HCT116 (cell line): ENCODE data around the gene LRRK2. TPM values are rescaled to one million over a fixed set of nuclear protein-coding genes. Genes with fewer than 3 reads are reported as not detected.

Experiments
- ATAC-seq: fragments of 200-7000 bp; cut with Tn5 transposase; 2 replicates; pipeline ENCODE4 v1.9.1; 2020; ENCODE audit warnings: mild to moderate bottlenecking, moderate library complexity
- BruUV-seq: library from RNA; stranded (reverse); fragments of 400-500 nt; replicated peaks from 2 replicates; lab custom pipeline; 2021; lab: Mats Ljungman, UMichigan
- CTCF ChIA-PET: fragments of 300-600 bp; sonication (Branson Sonifier 250); formaldehyde crosslinking; loops from one replicate; lab custom pipeline; 2021; ENCODE audit warnings: antibody characterized with exemption; lab: Charles Lee
- POLR2A ChIA-PET: fragments of 300-600, 350-600 bp; sonication (Branson Sonifier 250); formaldehyde crosslinking; loops from one replicate; lab custom pipeline; 2021; ENCODE audit warnings: antibody characterized with exemption; lab: Charles Lee
- RAD21 ChIA-PET, 2 experiments: fragments of 300-600 bp; sonication (Branson Sonifier 250); formaldehyde crosslinking; loops; one replicate each; lab custom pipeline; 2023; ENCODE audit warnings: low total read pairs in 2 of 2; ENCODE audit not compliant: uncharacterized antibody in 2 of 2, unreplicated experiment in 2 of 2, low non-redundant PET in 1 of 2; lab: Charles Lee
- DNase-seq: peaks from one replicate; pipeline ENCODE4 v3.0.0-alpha.2; 2010; ENCODE audit warnings: low read depth, low spot score
- H2AFZ ChIP-seq: fragments of 200-600 bp; shearing (Covaris generic), sonication (generic); 2 replicates; pipeline ENCODE4 v1.6.1; 2017; ENCODE audit warnings: low read depth, mixed run types, mixed read lengths, antibody characterized with exemption, low read length; ENCODE audit not compliant: poor library complexity, severe bottlenecking
- H3K27ac ChIP-seq: 2 replicates; pipeline ENCODE4 v1.5.1; 2012; ENCODE audit warnings: low read depth, low read length
- H3K27me3 ChIP-seq: fragments of 200-600 bp; sonication (generic); 2 replicates; pipeline ENCODE4 v1.6.1; 2016; ENCODE audit warnings: mixed run types, low read length, mixed read lengths; ENCODE audit not compliant: insufficient read depth
- H3K36me3 ChIP-seq, 2 experiments: fragments of 200-500 bp in 1 of 2; fragments of 200-600 bp in 1 of 2; sonication (Bioruptor generic) in 1 of 2; sonication (generic) in 1 of 2; 2 replicates each; pipeline versions ENCODE4 v1.5.1 to v1.6.1; 2014 to 2016; ENCODE audit warnings: low read length in 2 of 2, inconsistent platforms in 1 of 2, mixed read lengths in 1 of 2, mixed run types in 1 of 2; ENCODE audit not compliant: insufficient read depth in 2 of 2, control insufficient read depth in 1 of 2
- H3K4me1 ChIP-seq, 2 experiments: fragments of 200-600 bp in 1 of 2; sonication (generic) in 1 of 2; 2 replicates each; pipeline versions ENCODE4 v1.5.1 to v1.6.1; 2012 to 2017; ENCODE audit warnings: low read length in 2 of 2, inconsistent platforms in 1 of 2, mild to moderate bottlenecking in 1 of 2, mixed read lengths in 1 of 2, mixed run types in 1 of 2, moderate library complexity in 1 of 2; ENCODE audit not compliant: insufficient read depth in 2 of 2, control insufficient read depth in 1 of 2
- H3K4me2 ChIP-seq: fragments of 200-600 bp; sonication (generic); 2 replicates; pipeline ENCODE4 v1.6.1; 2017; ENCODE audit warnings: mixed run types, low read length, mixed read lengths
- H3K4me3 ChIP-seq, 2 experiments: fragments of 200-600 bp in 1 of 2; sonication (generic) in 1 of 2; replicated peaks in 1 of 2; 2 replicates each; pipeline ENCODE4 v1.5.1; 2011 to 2016; ENCODE audit warnings: low read length in 2 of 2, control low read depth in 1 of 2, low read depth in 1 of 2, mild to moderate bottlenecking in 1 of 2, mixed read lengths in 1 of 2, mixed run types in 1 of 2
- H3K79me2 ChIP-seq: fragments of 200-600 bp; sonication (generic); 2 replicates; pipeline ENCODE4 v1.6.1; 2017; ENCODE audit warnings: mild to moderate bottlenecking, mixed run types, low read length, moderate library complexity, mixed read lengths; ENCODE audit not compliant: insufficient read depth
- H3K9ac ChIP-seq: fragments of 200-600 bp; sonication (generic); 2 replicates; pipeline ENCODE4 v1.6.1; 2016; ENCODE audit warnings: low read length, mixed read lengths
- H3K9me2 ChIP-seq: fragments of 200-600 bp; sonication (generic), shearing (Covaris generic); 2 replicates; pipeline ENCODE4 v1.6.1; 2017; ENCODE audit warnings: mixed run types, mild to moderate bottlenecking, moderate library complexity; ENCODE audit not compliant: insufficient read depth
- H3K9me3 ChIP-seq, 2 experiments: fragments of 200-500 bp in 1 of 2; fragments of 200-600 bp in 1 of 2; sonication (Bioruptor generic) in 1 of 2; sonication (generic) in 1 of 2; 2 replicates each; pipeline ENCODE4 v1.6.1; 2014 to 2017; ENCODE audit warnings: low read length in 2 of 2, mixed read lengths in 2 of 2, inconsistent platforms in 1 of 2, low read depth in 1 of 2, mild to moderate bottlenecking in 1 of 2, mixed run types in 1 of 2, moderate library complexity in 1 of 2; ENCODE audit not compliant: control insufficient read depth in 1 of 2, insufficient read depth in 1 of 2
- H4K20me1 ChIP-seq: fragments of 200-600 bp; sonication (generic), shearing (Covaris generic); 2 replicates; pipeline ENCODE4 v1.6.1; 2017; ENCODE audit warnings: mixed run types, mild to moderate bottlenecking, moderate library complexity; ENCODE audit not compliant: insufficient read depth
- EGR1 ChIP-seq: IDR thresholded peaks from 2 replicates; pipeline ENCODE4 v1.6.1; 2012; ENCODE audit warnings: low read depth
- ELF1 ChIP-seq: IDR thresholded peaks from 2 replicates; pipeline ENCODE4 v1.6.1; 2012; ENCODE audit warnings: low read depth, borderline replicate concordance
- FOSL1 ChIP-seq: IDR thresholded peaks from 2 replicates; pipeline ENCODE4 v1.6.1; 2012; ENCODE audit warnings: low read depth
- JUND ChIP-seq: IDR thresholded peaks from 2 replicates; pipeline ENCODE4 v1.6.1; 2012
- RAD21 ChIP-seq: IDR thresholded peaks from 2 replicates; pipeline ENCODE4 v1.6.1; 2012; ENCODE audit warnings: low read depth, mild to moderate bottlenecking
- SIN3A ChIP-seq: IDR thresholded peaks from 2 replicates; pipeline ENCODE4 v1.6.1; 2012; ENCODE audit warnings: low read depth
- SP1 ChIP-seq: IDR thresholded peaks from 2 replicates; pipeline ENCODE4 v1.6.1; 2012; ENCODE audit warnings: low read depth
- YY1 ChIP-seq: IDR thresholded peaks from 2 replicates; pipeline ENCODE4 v1.6.1; 2011; ENCODE audit warnings: low read length, low read depth, moderate library complexity, mild to moderate bottlenecking; ENCODE audit not compliant: insufficient replicate concordance; ENCODE audit errors: extremely low read depth
- intact Hi-C: fragments of 100-400 bp; cut with micrococcal nuclease; formaldehyde crosslinking; loops from 2 replicates; pipeline ENCODE4 v1.10.0; 2022
- total RNA-seq: library from RNA; stranded (reverse); gene quantifications from one replicate; pipeline ENCODE4 v1.2.1, GENCODE V29; 2021; ENCODE audit not compliant: unreplicated experiment
- TF ChIP-seq, protein P1 (sequence below), 3 experiments: fragments of 200-600 bp in 1 of 3; sonication (generic) in 1 of 3; IDR thresholded peaks in 2 of 3; conservative IDR thresholded peaks in 1 of 3; 2 replicates each; pipeline ENCODE4 v1.5.1; 2012 to 2017; ENCODE audit warnings: low read depth in 2 of 3, low read length in 2 of 3, antibody characterized with exemption in 1 of 3, borderline replicate concordance in 1 of 3, control low read depth in 1 of 3, mild to moderate bottlenecking in 1 of 3, mixed read lengths in 1 of 3, mixed run types in 1 of 3, moderate library complexity in 1 of 3; ENCODE audit not compliant: insufficient read depth in 1 of 3
- TF ChIP-seq, protein P2 (sequence below): IDR thresholded peaks from 2 replicates; pipeline ENCODE4 v1.6.1; 2012; ENCODE audit warnings: low read depth

The LRRK2 gene
- total RNA-seq, 1 experiment from 2014 or later: 0.20 TPM

DNA sequence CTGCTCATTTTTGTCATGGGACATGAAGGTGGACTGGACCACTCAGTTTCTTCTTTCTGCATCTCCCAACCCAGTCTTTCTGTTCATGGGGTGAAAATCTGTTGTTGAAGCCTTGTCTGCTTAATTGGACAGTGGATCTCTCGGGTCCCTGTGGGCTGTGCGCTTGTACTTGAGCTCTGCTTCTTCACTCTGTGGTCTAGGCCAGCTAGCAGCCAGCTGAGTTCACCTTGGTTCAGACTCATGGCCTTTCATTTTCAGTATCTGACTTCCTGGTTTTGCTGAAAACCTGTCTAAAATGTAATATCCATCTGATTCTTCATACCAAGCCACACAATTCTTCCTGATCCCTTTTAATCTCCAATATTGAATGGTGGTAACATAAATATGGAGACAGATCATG lies 117.2 kb downstream of the LRRK2 start:
- Histone ChIP-seq H3K27ac (no peak overlapping the region), H3K9me3 (no peaks in the 10 kb centered on the region), H2AFZ (no peak overlapping the region), H3K27me3 (no peaks in the 10 kb centered on the region), H3K4me2 (no peak overlapping the region), H3K9ac (no peak overlapping the region), H3K79me2 (no peaks in the 10 kb centered on the region), H3K4me3 (no peak overlapping the region), H3K4me1 (no peaks in the 10 kb centered on the region), H3K36me3 (no peaks in the 10 kb centered on the region), H4K20me1 (no peaks in the 10 kb centered on the region), H3K9me2 (no peaks in the 10 kb centered on the region)
- TF ChIP-seq SP1 (no peak), ELF1 (no peak), EGR1 (no peak), YY1 (no peak), SIN3A (no peak), FOSL1 (no peak), JUND (no peak), RAD21 (no peak)
- TF ChIP-seq, protein P1, sequence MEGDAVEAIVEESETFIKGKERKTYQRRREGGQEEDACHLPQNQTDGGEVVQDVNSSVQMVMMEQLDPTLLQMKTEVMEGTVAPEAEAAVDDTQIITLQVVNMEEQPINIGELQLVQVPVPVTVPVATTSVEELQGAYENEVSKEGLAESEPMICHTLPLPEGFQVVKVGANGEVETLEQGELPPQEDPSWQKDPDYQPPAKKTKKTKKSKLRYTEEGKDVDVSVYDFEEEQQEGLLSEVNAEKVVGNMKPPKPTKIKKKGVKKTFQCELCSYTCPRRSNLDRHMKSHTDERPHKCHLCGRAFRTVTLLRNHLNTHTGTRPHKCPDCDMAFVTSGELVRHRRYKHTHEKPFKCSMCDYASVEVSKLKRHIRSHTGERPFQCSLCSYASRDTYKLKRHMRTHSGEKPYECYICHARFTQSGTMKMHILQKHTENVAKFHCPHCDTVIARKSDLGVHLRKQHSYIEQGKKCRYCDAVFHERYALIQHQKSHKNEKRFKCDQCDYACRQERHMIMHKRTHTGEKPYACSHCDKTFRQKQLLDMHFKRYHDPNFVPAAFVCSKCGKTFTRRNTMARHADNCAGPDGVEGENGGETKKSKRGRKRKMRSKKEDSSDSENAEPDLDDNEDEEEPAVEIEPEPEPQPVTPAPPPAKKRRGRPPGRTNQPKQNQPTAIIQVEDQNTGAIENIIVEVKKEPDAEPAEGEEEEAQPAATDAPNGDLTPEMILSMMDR (IDR thresholded peaks at IDR 0.05 in 2 of 3, conservative IDR thresholded peaks at IDR 0.05 in 1 of 3; ENCODE audit: borderline replicate concordance in 1 of 3, insufficient read depth in 1 of 3, low read depth in 2 of 3, low read length in 2 of 3): no peak
- TF ChIP-seq, protein P2, sequence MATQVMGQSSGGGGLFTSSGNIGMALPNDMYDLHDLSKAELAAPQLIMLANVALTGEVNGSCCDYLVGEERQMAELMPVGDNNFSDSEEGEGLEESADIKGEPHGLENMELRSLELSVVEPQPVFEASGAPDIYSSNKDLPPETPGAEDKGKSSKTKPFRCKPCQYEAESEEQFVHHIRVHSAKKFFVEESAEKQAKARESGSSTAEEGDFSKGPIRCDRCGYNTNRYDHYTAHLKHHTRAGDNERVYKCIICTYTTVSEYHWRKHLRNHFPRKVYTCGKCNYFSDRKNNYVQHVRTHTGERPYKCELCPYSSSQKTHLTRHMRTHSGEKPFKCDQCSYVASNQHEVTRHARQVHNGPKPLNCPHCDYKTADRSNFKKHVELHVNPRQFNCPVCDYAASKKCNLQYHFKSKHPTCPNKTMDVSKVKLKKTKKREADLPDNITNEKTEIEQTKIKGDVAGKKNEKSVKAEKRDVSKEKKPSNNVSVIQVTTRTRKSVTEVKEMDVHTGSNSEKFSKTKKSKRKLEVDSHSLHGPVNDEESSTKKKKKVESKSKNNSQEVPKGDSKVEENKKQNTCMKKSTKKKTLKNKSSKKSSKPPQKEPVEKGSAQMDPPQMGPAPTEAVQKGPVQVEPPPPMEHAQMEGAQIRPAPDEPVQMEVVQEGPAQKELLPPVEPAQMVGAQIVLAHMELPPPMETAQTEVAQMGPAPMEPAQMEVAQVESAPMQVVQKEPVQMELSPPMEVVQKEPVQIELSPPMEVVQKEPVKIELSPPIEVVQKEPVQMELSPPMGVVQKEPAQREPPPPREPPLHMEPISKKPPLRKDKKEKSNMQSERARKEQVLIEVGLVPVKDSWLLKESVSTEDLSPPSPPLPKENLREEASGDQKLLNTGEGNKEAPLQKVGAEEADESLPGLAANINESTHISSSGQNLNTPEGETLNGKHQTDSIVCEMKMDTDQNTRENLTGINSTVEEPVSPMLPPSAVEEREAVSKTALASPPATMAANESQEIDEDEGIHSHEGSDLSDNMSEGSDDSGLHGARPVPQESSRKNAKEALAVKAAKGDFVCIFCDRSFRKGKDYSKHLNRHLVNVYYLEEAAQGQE: no peak
- ChIA-PET CTCF (no interaction called here), RAD21 (no interaction called here), POLR2A (no interaction called here)
- DNase-seq: no peak
- intact Hi-C loops: no loop called here
- ATAC-seq: no peak
- BruUV-seq: no TSS peak
